Hepatocyte (in vitro differentiated cells): Measurements from ENCODE around the gene CCL23. TPM values are rescaled to one million over a fixed set of nuclear protein-coding genes. Genes with fewer than 3 reads are reported as not detected.

ENCODE experiments used
- DNase-seq: peaks from one replicate; pipeline ENCODE4 v3.0.0-alpha.2; 2016; ENCODE audit warnings: low spot score
- H2AFZ ChIP-seq: fragments of 200-600 bp; sonication (generic); 2 replicates; pipeline ENCODE4 v1.6.0; 2016; ENCODE audit warnings: antibody characterized with exemption, mild to moderate bottlenecking
- H3K27ac ChIP-seq: fragments of 200-600 bp; sonication (generic); 2 replicates; pipeline ENCODE4 v1.5.1; 2016; ENCODE audit warnings: mild to moderate bottlenecking
- H3K27me3 ChIP-seq: fragments of 200-600 bp; sonication (generic); 2 replicates; pipeline ENCODE4 v1.6.1; 2016
- H3K36me3 ChIP-seq: fragments of 200-600 bp; sonication (generic); replicated peaks from 2 replicates; pipeline ENCODE4 v1.5.1; 2016; ENCODE audit warnings: low read depth; ENCODE audit not compliant: insufficient read depth
- H3K4me1 ChIP-seq: fragments of 200-600 bp; sonication (generic); 2 replicates; pipeline ENCODE4 v1.5.1; 2016; ENCODE audit warnings: mild to moderate bottlenecking, moderate library complexity; ENCODE audit not compliant: insufficient read depth
- H3K4me2 ChIP-seq: fragments of 200-600 bp; sonication (generic); 2 replicates; pipeline ENCODE4 v1.6.0; 2016
- H3K4me3 ChIP-seq: fragments of 200-600 bp; sonication (generic); 2 replicates; pipeline ENCODE4 v1.5.1; 2016; ENCODE audit warnings: mild to moderate bottlenecking
- H3K79me2 ChIP-seq: fragments of 200-600 bp; sonication (generic); 2 replicates; pipeline ENCODE4 v1.6.0; 2017; ENCODE audit warnings: mild to moderate bottlenecking
- H3K9me2 ChIP-seq: fragments of 200-600 bp; sonication (generic); replicated peaks from 2 replicates; pipeline ENCODE4 v1.6.0; 2017; ENCODE audit warnings: mild to moderate bottlenecking; ENCODE audit not compliant: insufficient read depth
- H3K9me3 ChIP-seq: fragments of 200-600 bp; sonication (generic); 2 replicates; pipeline ENCODE4 v1.5.1; 2016; ENCODE audit warnings: low read depth, mild to moderate bottlenecking
- H4K20me1 ChIP-seq: fragments of 200-600 bp; sonication (generic); 2 replicates; pipeline ENCODE4 v1.6.0; 2016; ENCODE audit warnings: mild to moderate bottlenecking; ENCODE audit not compliant: insufficient read depth, poor library complexity, severe bottlenecking
- EZH2 ChIP-seq: fragments of 200-600 bp; sonication (generic); IDR thresholded peaks from 2 replicates; pipeline ENCODE4 v1.6.1; 2016; ENCODE audit warnings: antibody characterized with exemption, mild to moderate bottlenecking, borderline replicate concordance
- EZH2phosphoT487 ChIP-seq: fragments of 200-600 bp; sonication (generic); IDR thresholded peaks from one replicate; pipeline ENCODE4 v1.6.1; 2018; ENCODE audit warnings: antibody characterized with exemption, mild to moderate bottlenecking, low read depth, moderate library complexity; ENCODE audit not compliant: unreplicated experiment, severe bottlenecking
- WGBS: methylation state at CpG from one replicate; pipeline ENCODE4 v1.1.6; 2016; ENCODE audit warnings: low lambda C conversion rate; ENCODE audit errors: missing lambda C conversion rate; 5-methylcytosine and 5-hydroxymethylcytosine counted together
- polyA plus RNA-seq: library from polyadenylated mRNA; unstranded; fragments of >200 nt; fragmentation: Nextera tagmentation; extraction: Ambion mirVana; gene quantifications from 2 replicates; pipeline ENCODE4 v1.2.1, GENCODE V29; 2016
- total RNA-seq: library from RNA; depleted of rRNA; stranded (reverse); fragments of >200 nt; gene quantifications from 2 replicates; pipeline ENCODE4 v1.2.3, GENCODE V29; 2014
- TF ChIP-seq, protein P1 (sequence below): fragments of 200-600 bp; sonication (generic); IDR thresholded peaks from 2 replicates; pipeline ENCODE4 v1.5.1; 2016; ENCODE audit warnings: antibody characterized with exemption, mild to moderate bottlenecking; ENCODE audit not compliant: poor library complexity

Gene CCL23
- total and polyA plus RNA-seq, 2 experiments from 2014 or later, result not detected

DNA sequence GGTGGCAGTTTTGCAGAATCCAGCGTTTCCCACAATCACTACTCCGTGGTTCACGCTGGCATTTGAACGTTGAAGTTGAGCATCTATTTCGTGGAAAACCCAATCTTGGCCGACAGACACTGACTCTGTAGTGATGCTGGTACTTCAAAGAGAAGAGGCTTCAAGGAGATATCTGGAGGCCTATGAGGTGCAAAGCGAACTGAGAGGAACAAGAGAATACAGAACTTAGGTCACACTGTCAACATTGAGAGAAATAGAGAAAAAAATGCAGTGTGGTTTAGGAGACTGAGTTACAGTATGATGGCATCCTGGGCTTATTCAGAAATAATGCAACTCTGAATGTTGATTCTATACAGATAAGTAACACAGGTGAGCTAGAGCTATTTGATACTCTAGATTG, 52.5 kb downstream of the CCL23 start:
- H2AFZ ChIP-seq, result no peak overlapping the region
- WGBS, result 93% methylated on average over 7 of the region's 7 CpGs
- H3K27ac ChIP-seq, result no peak overlapping the region

DNA sequence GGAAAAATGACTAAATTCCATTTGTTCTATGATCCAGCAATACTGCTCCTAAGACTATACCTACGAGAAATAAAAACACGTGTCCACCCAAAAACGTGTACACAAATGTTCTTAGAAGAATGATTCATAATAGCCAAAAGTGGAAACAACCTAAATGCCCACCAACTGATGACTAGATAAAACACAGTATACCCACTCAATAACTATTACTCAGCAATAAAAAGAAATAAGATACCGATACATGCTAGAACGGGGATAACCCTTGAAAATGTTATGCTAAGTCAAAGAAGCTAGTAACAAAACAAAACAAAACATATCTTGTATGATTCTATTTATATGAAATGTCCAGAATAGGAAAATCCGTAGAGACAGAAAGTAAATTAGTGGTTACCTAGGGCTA, 54.1 kb downstream of the CCL23 start:
- no peaks in the 10 kb centered on the region for H3K9me3 ChIP-seq
- no peaks in the 10 kb centered on the region for H3K36me3 ChIP-seq
- no peak overlapping the region for H3K27ac ChIP-seq
- TF ChIP-seq, protein P1, sequence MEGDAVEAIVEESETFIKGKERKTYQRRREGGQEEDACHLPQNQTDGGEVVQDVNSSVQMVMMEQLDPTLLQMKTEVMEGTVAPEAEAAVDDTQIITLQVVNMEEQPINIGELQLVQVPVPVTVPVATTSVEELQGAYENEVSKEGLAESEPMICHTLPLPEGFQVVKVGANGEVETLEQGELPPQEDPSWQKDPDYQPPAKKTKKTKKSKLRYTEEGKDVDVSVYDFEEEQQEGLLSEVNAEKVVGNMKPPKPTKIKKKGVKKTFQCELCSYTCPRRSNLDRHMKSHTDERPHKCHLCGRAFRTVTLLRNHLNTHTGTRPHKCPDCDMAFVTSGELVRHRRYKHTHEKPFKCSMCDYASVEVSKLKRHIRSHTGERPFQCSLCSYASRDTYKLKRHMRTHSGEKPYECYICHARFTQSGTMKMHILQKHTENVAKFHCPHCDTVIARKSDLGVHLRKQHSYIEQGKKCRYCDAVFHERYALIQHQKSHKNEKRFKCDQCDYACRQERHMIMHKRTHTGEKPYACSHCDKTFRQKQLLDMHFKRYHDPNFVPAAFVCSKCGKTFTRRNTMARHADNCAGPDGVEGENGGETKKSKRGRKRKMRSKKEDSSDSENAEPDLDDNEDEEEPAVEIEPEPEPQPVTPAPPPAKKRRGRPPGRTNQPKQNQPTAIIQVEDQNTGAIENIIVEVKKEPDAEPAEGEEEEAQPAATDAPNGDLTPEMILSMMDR, result no peak
- TF ChIP-seq EZH2 (no peak), EZH2phosphoT487 (no peak)
- WGBS, result 92% methylated on average over 6 of the region's 6 CpGs
- no peaks in the 10 kb centered on the region for H3K4me1 ChIP-seq
- H4K20me1 ChIP-seq, result no peaks in the 10 kb centered on the region
- H2AFZ ChIP-seq, result no peak overlapping the region
- no peaks in the 10 kb centered on the region for H3K79me2 ChIP-seq
- no peak overlapping the region for H3K4me2 ChIP-seq
- H3K9me2 ChIP-seq, result no peaks in the 10 kb centered on the region
- no peak for DNase-seq
- H3K4me3 ChIP-seq, result no peak overlapping the region
- no peaks in the 10 kb centered on the region for H3K27me3 ChIP-seq

More for the DNA sequence above, 52.5 kb downstream of the CCL23 start:
- TF ChIP-seq EZH2phosphoT487 (no peak), EZH2 (no peak)
- no peaks in the 10 kb centered on the region for H3K9me3 ChIP-seq
- H3K79me2 ChIP-seq, result no peaks in the 10 kb centered on the region
- no peak overlapping the region for H3K4me3 ChIP-seq
- H3K36me3 ChIP-seq, result no peaks in the 10 kb centered on the region
- no peaks in the 10 kb centered on the region for H3K27me3 ChIP-seq
- no peak overlapping the region for H3K4me2 ChIP-seq
- no peaks in the 10 kb centered on the region for H4K20me1 ChIP-seq
- DNase-seq, result no peak
- no peaks in the 10 kb centered on the region for H3K4me1 ChIP-seq
- H3K9me2 ChIP-seq, result no peaks in the 10 kb centered on the region

Other genes starting within 250 kb of the CCL23 start
- gene MMP28, start 222.3 kb downstream of the CCL23 start, total RNA-seq, result 11.2 and 18.0 TPM in 2 replicates
- gene MMP28, start 222.3 kb downstream of the CCL23 start, polyA plus RNA-seq, result 10.8 and 12.0 TPM in 2 replicates
- 36.1 and 48.2 TPM in 2 replicates for gene TAF15, start 208.5 kb downstream of the CCL23 start, total RNA-seq
- gene TAF15, start 208.5 kb downstream of the CCL23 start, polyA plus RNA-seq, result 14.8 and 15.7 TPM in 2 replicates
- not detected in 2 replicates for gene HEATR9, start 149.1 kb downstream of the CCL23 start, total RNA-seq
- gene HEATR9, start 149.1 kb downstream of the CCL23 start, polyA plus RNA-seq, result not detected in 2 replicates
- gene CCL5, start 137.6 kb downstream of the CCL23 start, total RNA-seq, result 0.72 and 1.4 TPM in 2 replicates
- gene CCL5, start 137.6 kb downstream of the CCL23 start, polyA plus RNA-seq, result 0.54 and 1.1 TPM in 2 replicates
- 0.80 and 0.87 TPM in 2 replicates for gene RDM1, start 87.2 kb downstream of the CCL23 start, total RNA-seq
- gene RDM1, start 87.2 kb downstream of the CCL23 start, polyA plus RNA-seq, result 2.1 TPM in 1 of 2 replicates, not detected in the other
- gene LYZL6, start 74.3 kb downstream of the CCL23 start, total RNA-seq, result not detected in 2 replicates
- not detected in 2 replicates for gene LYZL6, start 74.3 kb downstream of the CCL23 start, polyA plus RNA-seq
- gene CCL16, start 36.5 kb downstream of the CCL23 start, total RNA-seq, result not detected in 2 replicates
- not detected in 2 replicates for gene CCL16, start 36.5 kb downstream of the CCL23 start, polyA plus RNA-seq
- 0.27 and 1.5 TPM in 2 replicates for gene CCL14, start 31.2 kb downstream of the CCL23 start, total RNA-seq
- 0.56 and 1.7 TPM in 2 replicates for gene CCL14, start 31.2 kb downstream of the CCL23 start, polyA plus RNA-seq
- 32.0 and 40.1 TPM in 2 replicates for gene CCL15, start 16.4 kb downstream of the CCL23 start, total RNA-seq
- gene CCL15, start 16.4 kb downstream of the CCL23 start, polyA plus RNA-seq, result 39.0 and 42.2 TPM in 2 replicates
- 1.5 and 3.6 TPM in 2 replicates for gene CCL18, start 46.3 kb upstream of the CCL23 start, total RNA-seq
- gene CCL18, start 46.3 kb upstream of the CCL23 start, polyA plus RNA-seq, result 10.2 and 17.6 TPM in 2 replicates
- gene CCL3, start 72.2 kb upstream of the CCL23 start, total RNA-seq, result 9.2 and 12.7 TPM in 2 replicates
- 17.0 and 22.2 TPM in 2 replicates for gene CCL3, start 72.2 kb upstream of the CCL23 start, polyA plus RNA-seq
- 1.8 and 5.8 TPM in 2 replicates for gene CCL4, start 85.9 kb upstream of the CCL23 start, total RNA-seq
- 9.4 and 21.1 TPM in 2 replicates for gene CCL4, start 85.9 kb upstream of the CCL23 start, polyA plus RNA-seq
- gene TBC1D3B, start 158.7 kb upstream of the CCL23 start, total RNA-seq, result 2.0 TPM in 1 of 2 replicates, not detected in the other
- gene TBC1D3B, start 158.7 kb upstream of the CCL23 start, polyA plus RNA-seq, result 4.7 and 7.8 TPM in 2 replicates
- gene CCL3L1, start 178.8 kb upstream of the CCL23 start, total RNA-seq, result 4.6 and 5.7 TPM in 2 replicates
- gene CCL3L1, start 178.8 kb upstream of the CCL23 start, polyA plus RNA-seq, result 7.1 and 9.6 TPM in 2 replicates
- 12.2 and 12.8 TPM in 2 replicates for gene CCL4L2, start 193.1 kb upstream of the CCL23 start, total RNA-seq
- gene CCL4L2, start 193.1 kb upstream of the CCL23 start, polyA plus RNA-seq, result 20.8 and 78.8 TPM in 2 replicates
- gene TBC1D3I, start 246.6 kb upstream of the CCL23 start, total RNA-seq, result not detected in 2 replicates
- 0.19 and 0.32 TPM in 2 replicates for gene TBC1D3I, start 246.6 kb upstream of the CCL23 start, polyA plus RNA-seq